GM21619 (cell line): Measurements from ENCODE around the gene MAGEA12.
"Not testable (repeated sequence)": the region's sequence is repeated elsewhere in the genome, so short reads cannot be mapped to it uniquely, and the experiment has no call there.

ENCODE experiments used
- ATAC-seq: cut with Tn5 transposase; IDR thresholded peaks from one replicate; pipeline ENCODE4 v1.9.1; 2021; ENCODE audit not compliant: unreplicated experiment

Gene MAGEA12, protein sequence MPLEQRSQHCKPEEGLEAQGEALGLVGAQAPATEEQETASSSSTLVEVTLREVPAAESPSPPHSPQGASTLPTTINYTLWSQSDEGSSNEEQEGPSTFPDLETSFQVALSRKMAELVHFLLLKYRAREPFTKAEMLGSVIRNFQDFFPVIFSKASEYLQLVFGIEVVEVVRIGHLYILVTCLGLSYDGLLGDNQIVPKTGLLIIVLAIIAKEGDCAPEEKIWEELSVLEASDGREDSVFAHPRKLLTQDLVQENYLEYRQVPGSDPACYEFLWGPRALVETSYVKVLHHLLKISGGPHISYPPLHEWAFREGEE

DNA sequence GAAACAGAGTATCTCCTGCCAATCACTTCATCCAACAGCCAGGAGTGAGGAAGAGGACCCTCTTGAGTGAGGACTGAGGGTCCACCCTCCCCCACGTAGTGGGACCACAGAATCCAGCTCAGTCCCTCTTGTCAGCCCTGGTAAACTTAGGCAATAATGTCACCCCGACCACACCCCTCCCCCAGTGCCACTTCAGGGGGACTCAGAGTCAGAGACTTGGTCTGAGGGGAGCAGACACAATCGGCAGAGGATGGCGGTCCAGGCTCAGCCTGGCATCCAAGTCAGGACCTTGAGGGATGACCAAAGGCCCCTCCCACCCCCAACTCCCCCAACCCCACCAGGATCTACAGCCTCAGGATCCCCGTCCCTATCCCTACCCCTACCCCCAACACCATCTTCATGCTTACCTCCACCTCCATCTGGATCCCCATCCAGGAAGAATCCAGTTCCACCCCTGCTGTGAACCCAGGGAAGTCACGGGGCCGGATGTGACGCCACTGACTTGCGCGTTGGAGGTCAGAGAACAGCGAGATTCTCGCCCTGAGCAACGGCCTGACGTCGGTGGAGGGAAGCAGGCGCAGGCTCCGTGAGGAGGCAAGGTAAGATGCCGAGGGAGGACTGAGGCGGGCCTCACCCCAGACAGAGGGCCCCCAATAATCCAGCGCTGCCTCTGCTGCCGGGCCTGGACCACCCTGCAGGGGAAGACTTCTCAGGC lies at the start of gene MAGEA12, which contains the start of gene CSAG1:
MAGEA12 (plus strand) TSS at position 497 of the 715 bp plus-strand sequence. CDS start 2,405 bp downstream, outside the sequence.
CSAG1 (minus strand) TSS at position 461 of the 715 bp plus-strand sequence. CDS start 1,261 bp downstream, outside the sequence.
- no peak for ATAC-seq

DNA sequence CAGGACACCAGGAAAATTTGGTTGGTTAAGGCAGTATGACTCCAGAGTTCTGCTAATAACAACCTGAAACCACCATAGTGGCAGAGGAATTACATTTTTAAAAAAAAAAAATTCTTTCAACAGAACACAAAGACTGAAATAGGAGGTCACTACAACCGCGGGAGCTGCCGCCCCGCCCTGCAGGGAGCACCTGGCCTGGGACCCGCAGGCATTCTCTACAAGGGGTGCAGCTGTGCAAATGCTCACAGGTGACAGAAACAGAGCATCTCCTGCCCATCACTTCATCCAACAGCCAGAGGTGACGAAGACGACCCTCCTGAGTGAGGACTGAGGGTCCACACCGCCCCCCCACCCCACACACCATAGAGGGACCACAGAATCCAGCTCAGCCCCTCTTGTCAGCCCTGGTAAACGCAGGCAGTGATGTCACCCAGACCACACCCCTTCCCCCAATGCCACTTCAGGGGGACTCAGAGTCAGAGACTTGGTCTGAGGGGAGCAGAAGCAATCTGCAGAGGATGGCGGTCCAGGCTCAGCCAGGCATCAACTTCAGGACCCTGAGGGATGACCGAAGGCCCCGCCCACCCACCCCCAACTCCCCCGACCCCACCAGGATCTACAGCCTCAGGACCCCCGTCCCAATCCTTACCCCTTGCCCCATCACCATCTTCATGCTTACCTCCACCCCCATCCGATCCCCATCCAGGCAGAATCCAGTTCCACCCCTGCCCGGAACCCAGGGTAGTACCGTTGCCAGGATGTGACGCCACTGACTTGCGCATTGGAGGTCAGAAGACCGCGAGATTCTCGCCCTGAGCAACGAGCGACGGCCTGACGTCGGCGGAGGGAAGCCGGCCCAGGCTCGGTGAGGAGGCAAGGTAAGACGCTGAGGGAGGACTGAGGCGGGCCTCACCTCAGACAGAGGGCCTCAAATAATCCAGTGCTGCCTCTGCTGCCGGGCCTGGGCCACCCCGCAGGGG lies 35.3 kb upstream of the MAGEA12 start, which contains the start of gene MAGEA3:
MAGEA3 (plus strand) TSS at position 843 of the 980 bp plus-strand sequence. CDS start 2,039 bp downstream, outside the sequence.
- not testable (repeated sequence) for ATAC-seq

DNA sequence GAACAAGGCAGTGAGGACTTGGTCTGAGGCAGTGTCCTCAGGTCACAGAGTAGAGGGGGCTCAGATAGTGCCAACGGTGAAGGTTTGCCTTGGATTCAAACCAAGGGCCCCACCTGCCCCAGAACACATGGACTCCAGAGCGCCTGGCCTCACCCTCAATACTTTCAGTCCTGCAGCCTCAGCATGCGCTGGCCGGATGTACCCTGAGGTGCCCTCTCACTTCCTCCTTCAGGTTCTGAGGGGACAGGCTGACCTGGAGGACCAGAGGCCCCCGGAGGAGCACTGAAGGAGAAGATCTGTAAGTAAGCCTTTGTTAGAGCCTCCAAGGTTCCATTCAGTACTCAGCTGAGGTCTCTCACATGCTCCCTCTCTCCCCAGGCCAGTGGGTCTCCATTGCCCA lies 33.2 kb upstream of the MAGEA12 start:
- ATAC-seq, result not testable (repeated sequence)

DNA sequence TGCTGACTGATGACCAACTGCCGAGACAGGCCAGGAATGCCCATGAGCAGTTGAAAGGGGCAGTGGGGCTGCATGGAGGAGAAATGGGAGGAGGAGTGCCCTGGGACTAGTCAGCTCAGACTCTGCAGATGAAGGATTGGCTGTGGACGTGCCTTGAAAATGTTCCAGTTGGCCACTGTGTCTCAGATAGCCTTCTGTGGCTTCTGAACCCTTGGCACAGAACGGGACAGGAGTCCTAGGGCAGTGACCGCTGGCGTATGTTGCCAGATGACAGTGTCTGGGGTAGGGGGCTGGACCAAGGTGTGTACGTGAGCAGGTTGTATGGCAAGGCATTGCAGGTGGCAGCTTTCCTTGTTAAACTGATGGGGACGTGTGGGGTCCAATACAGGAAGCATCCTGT lies 27.1 kb upstream of the MAGEA12 start:
- ATAC-seq, result not testable (repeated sequence)

DNA sequence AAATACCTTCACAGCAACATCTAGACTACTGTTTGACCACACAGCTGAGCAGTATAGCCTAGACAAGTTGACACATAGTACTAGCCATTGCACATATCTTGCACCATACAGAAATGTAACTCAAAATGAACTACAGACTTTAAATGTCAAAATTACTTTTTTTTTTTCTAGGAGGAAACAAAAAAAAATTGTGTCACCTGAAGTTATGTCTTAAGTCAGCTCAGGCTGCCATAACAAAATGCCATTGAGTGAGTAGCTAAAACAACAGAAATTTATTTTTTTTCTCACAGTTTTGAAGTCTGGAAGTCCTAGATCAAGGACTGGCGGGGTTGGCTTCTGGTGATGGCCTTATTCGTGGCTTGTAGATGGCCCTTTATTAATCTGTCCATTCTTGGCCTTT lies 24.4 kb upstream of the MAGEA12 start, which contains the start of gene CSAG2:
CSAG2 (minus strand) TSS at position 101 of the 400 bp plus-strand sequence. CDS start 161 bp downstream, outside the sequence.
- not testable (repeated sequence) for ATAC-seq

DNA sequence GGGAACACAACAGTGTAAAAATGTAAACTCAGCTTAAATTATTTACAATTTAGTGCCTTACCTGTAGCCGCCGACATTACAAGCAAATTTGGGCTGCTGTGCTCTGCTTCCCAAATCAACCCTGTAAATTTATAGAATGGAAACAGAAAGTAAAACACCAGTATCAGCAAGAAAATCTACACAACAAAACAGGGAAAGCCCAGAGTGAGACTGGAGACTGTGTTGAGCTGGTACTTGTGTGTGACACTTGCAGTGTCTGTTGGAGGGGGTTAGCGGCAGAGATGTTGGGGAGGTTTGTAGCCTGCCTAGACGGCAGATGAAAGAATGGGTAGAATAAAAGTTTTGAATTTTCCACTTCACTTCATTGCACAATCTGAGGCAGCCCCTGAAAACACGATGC lies 20.4 kb upstream of the MAGEA12 start:
- not testable (repeated sequence) for ATAC-seq

DNA sequence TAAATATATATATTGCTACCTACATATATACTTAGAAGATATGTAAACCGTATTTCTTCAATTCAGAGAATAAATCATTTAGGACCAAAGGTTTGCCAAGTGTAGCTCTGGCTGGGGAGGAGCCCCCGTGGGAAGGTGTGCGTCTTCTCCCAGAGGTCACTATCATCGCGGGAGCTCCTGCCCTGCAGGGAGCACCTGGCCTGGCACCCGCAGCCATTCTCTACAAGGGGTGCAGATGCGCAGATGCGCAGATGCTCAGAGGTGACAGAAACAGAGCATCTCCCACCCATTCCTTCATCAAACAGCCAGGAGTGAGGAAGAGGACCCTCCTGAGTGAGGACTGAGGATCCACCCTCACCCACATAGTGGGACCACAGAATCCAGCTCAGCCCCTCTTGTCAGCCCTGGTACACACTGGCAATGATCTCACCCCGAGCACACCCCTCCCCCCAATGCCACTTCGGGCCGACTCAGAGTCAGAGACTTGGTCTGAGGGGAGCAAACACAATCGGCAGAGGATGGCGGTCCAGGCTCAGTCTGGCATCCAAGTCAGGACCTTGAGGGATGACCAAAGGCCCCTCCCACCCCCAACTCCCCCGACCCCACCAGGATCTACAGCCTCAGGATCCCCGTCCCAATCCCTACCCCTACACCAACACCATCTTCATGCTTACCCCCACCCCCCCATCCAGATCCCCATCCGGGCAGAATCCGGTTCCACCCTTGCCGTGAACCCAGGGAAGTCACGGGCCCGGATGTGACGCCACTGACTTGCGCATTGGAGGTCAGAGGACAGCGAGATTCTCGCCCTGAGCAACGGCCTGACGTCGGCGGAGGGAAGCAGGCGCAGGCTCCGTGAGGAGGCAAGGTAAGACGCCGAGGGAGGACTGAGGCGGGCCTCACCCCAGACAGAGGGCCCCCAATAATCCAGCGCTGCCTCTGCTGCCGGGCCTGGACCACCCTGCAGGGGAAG lies 19.5 kb upstream of the MAGEA12 start, which contains the start of gene MAGEA2B:
MAGEA2B (plus strand) TSS at position 814 of the 973 bp plus-strand sequence. CDS start 2,479 bp downstream, outside the sequence.
- ATAC-seq, result not testable (repeated sequence)

DNA sequence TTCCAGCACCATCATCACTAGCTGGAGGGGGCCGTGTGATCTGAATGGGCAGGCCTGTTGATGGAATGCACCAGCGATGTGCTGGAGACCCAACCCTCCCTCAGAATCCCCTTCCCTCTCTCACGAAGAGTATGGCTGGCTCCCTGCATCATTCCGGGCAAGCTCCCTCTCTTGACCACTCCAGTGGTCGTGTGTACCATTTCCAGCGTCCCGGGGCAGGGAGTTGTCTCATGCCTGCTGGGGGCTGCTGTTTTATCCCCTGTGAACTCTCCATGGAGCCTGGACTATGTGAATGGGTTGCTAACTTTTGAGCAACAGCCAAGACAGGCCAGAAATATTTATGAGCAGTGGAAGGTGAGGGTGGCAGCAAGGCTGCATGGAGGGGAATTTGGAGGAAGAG lies 8.1 kb upstream of the MAGEA12 start:
- ATAC-seq, result no peak

DNA sequence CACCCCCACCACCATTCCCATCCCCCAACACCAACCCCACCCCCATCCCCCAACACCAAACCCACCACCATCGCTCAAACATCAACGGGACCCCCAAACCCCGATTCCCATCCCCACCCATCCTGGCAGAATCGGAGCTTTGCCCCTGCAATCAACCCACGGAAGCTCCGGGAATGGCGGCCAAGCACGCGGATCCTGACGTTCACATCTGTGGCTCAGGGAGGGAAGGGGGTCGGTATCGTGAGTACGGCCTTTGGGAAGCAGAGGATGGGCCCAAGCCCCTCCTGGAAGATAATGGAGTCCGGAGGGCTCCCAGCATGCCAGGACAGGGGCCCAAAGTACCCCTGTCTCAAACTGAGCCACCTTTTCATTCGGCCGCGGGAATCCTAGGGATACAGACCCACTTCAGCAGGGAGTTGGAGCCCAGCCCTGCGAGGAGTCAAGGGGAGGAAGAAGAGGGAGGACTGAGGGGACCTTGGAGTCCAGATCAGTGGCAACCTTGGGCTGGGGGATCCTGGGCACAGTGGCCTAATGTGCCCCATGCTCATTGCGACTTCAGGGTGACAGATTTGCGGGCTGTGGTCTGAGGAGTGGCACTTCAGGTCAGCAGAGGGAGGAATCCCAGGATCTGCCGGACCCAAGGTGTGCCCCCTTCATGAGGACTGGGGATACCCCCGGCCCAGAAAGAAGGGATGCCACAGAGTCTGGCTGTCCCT lies 744 bp downstream of the MAGEA12 start:
- not testable (repeated sequence) for ATAC-seq

DNA sequence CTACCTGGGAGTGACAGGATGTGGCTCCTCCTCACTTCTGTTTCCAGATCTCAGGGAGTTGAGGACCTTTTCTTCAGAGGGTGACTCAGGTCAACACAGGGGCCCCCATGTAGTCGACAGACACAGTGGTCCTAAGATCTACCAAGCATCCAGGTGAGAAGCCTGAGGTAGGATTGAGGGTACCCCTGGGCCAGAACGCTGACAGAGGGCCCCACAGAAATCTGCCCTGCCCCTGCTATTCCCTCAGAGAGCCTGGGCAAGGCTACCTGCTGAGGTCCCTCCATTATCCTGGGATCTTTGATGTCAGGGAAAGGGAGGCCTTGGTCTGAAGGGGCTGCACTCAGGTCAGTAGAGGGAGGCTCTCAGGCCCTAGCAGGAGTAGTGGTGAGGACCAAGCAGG lies 1.5 kb downstream of the MAGEA12 start:
- ATAC-seq, result no peak

DNA sequence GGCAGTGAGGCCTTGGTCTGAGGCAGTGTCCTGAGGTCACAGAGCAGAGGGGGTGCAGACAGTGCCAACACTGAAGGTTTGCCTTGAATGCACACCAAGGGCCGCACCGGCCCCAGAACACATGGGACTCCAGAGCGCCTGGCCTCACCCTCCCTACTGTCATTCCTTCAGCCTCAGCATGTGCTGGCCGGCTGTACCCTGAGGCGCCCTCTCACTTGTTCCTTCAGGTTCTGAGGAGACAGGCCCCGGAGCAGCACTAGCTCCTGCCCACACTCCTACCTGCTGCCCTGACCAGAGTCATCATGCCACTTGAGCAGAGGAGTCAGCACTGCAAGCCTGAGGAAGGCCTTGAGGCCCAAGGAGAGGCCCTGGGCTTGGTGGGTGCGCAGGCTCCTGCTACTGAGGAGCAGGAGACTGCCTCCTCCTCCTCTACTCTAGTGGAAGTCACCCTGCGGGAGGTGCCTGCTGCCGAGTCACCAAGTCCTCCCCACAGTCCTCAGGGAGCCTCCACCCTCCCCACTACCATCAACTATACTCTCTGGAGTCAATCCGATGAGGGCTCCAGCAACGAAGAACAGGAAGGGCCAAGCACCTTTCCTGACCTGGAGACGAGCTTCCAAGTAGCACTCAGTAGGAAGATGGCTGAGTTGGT lies 2.4 kb downstream of the MAGEA12 start:
- ATAC-seq, result no peak

DNA sequence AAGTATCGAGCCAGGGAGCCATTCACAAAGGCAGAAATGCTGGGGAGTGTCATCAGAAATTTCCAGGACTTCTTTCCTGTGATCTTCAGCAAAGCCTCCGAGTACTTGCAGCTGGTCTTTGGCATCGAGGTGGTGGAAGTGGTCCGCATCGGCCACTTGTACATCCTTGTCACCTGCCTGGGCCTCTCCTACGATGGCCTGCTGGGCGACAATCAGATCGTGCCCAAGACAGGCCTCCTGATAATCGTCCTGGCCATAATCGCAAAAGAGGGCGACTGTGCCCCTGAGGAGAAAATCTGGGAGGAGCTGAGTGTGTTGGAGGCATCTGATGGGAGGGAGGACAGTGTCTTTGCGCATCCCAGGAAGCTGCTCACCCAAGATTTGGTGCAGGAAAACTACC lies 3.0 kb downstream of the MAGEA12 start:
- ATAC-seq, result not testable (repeated sequence)

DNA sequence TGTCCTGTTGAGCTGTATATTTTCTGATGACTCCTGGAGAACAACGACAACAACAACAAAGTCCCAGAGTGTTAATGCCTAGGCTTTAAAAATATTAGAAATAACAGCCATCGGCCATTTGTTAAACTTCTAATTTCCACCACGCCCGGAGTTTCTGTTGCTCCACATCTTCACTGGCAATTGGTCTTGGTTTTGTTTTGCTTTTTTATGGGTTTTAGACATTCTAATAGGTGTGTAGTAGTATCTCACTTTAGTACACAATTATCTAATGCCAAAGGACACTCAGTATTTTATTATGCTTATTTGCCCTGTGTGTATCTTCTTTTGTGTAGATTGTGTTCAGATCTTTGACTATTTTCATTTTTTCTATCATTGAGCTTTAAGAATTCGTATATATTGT lies 5.0 kb downstream of the MAGEA12 start:
- ATAC-seq, result no peak

DNA sequence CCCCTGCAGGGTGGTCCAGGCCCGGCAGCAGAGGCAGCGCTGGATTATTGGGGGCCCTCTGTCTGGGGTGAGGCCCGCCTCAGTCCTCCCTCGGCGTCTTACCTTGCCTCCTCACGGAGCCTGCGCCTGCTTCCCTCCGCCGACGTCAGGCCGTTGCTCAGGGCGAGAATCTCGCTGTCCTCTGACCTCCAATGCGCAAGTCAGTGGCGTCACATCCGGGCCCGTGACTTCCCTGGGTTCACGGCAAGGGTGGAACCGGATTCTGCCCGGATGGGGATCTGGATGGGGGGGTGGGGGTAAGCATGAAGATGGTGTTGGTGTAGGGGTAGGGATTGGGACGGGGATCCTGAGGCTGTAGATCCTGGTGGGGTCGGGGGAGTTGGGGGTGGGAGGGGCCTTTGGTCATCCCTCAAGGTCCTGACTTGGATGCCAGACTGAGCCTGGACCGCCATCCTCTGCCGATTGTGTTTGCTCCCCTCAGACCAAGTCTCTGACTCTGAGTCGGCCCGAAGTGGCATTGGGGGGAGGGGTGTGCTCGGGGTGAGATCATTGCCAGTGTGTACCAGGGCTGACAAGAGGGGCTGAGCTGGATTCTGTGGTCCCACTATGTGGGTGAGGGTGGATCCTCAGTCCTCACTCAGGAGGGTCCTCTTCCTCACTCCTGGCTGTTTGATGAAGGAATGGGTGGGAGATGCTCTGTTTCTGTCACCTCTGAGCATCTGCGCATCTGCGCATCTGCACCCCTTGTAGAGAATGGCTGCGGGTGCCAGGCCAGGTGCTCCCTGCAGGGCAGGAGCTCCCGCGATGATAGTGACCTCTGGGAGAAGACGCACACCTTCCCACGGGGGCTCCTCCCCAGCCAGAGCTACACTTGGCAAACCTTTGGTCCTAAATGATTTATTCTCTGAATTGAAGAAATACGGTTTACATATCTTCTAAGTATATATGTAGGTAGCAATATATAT lies 20.4 kb downstream of the MAGEA12 start, which contains the start of gene MAGEA2:
MAGEA2 (minus strand) TSS at position 157 of the 965 bp plus-strand sequence. CDS start 2,479 bp downstream, outside the sequence.
- ATAC-seq, result not testable (repeated sequence)

DNA sequence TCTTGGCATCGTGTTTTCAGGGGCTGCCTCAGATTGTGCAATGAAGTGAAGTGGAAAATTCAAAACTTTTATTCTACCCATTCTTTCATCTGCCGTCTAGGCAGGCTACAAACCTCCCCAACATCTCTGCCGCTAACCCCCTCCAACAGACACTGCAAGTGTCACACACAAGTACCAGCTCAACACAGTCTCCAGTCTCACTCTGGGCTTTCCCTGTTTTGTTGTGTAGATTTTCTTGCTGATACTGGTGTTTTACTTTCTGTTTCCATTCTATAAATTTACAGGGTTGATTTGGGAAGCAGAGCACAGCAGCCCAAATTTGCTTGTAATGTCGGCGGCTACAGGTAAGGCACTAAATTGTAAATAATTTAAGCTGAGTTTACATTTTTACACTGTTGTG lies 21.3 kb downstream of the MAGEA12 start:
- not testable (repeated sequence) for ATAC-seq

DNA sequence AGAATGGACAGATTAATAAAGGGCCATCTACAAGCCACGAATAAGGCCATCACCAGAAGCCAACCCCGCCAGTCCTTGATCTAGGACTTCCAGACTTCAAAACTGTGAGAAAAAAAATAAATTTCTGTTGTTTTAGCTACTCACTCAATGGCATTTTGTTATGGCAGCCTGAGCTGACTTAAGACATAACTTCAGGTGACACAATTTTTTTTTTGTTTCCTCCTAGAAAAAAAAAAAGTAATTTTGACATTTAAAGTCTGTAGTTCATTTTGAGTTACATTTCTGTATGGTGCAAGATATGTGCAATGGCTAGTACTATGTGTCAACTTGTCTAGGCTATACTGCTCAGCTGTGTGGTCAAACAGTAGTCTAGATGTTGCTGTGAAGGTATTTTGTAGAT lies 25.4 kb downstream of the MAGEA12 start, which contains the start of gene CSAG3:
CSAG3 (plus strand) TSS at position 301 of the 400 bp plus-strand sequence.
- not testable (repeated sequence) for ATAC-seq

DNA sequence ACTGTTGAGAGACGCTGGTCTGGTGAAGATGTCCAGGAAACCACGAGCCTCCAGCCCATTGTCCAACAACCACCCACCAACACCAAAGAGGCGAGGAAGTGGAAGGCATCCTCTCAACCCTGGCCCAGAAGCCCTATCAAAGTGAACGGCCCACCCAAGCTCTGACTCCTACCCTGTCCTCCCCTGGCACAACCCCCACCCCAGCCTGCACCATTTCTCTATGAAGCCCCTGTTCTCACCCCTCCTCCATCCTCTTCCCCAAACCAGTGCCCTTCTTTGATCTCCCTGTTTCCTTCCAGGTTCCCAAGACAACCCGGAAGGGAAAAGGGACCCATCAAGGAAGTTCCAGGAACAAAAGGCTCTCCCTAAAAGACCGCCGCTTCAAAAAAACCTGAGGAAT lies 26.0 kb downstream of the MAGEA12 start:
- not testable (repeated sequence) for ATAC-seq
